CD4-positive, alpha-beta T cell treated with Interleukin-2 at 100 ng/mL for 4 hours (primary cell): Measurements from ENCODE around the gene HOXA6.

Source experiments
- DNase-seq: peaks from one replicate; pipeline ENCODE4 v3.0.0-alpha.2; 2020; ENCODE audit warnings: low spot score

The HOXA6 gene

DNA sequence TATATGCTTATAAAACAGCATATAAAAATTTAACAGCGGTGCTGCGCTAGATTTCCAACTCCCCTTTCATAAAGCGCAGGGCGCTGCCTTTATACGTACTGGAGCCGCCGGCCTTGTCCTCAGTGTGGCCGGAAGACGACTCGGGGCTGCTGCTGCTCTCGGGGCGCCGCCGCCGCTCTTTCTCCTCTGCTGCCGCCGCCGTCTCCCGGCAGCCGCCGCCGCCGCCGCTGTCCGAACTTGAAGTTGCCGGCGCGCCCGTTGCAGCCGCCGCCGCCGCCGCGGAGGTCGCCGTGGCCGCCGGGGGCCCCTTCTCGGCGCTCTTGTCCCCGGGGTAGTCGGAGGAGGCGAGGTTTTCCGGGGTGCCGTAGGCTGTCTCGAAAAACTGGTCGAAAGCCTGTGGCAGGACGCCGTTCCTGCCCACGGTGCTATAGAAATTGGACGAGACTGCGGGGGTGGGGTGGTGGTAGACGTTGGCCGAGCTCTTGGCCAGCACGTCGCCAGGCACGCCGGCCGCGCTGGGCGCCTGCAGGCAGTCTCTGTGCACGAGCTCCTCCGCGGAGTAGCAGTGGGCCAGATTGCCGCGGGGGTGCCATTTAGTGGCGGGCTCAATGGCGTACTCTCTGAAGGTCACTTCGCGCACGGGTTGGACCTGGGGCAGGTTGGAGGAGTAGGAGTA lies 36.9 kb upstream of the HOXA6 start:
- no peak for DNase-seq

GRCh38 chr7:27183682-27184336 lies 36.2 kb upstream of the HOXA6 start:
- DNase-seq = no peak

- no peak for DNase-seq
Observed at GRCh38 chr7:27182861-27183681, 35.5 kb upstream of the HOXA6 start.

GRCh38 chr7:27182285-27182841 lies 34.8 kb upstream of the HOXA6 start:
- DNase-seq = no peak

DNA sequence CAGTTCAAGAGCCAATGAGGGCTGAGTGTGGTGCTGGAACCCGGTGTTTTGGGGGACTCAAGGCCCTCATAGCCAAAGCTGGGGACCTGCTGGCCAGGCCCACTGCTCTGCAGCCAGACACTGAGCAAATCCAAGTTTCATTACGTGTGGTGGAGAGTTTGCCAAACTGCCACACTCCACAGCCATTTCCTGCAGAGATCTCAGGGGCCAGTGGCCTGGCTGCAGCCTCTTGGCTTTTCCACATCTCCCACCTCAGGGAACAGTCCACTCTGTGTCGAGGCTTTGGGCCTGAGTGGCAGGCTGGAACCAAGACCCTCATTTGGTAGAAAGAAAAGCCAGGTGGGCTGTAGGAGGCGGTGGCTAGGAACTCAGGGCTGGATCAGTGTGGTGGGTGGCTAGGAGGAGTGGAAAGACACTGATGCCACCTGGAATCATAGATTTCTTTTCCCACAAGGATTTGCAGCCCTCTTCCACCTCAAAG lies 34.3 kb upstream of the HOXA6 start:
- no peak for DNase-seq

- DNase-seq = no peak
Observed at GRCh38 chr7:27180431-27181420, 33.2 kb upstream of the HOXA6 start.

DNA sequence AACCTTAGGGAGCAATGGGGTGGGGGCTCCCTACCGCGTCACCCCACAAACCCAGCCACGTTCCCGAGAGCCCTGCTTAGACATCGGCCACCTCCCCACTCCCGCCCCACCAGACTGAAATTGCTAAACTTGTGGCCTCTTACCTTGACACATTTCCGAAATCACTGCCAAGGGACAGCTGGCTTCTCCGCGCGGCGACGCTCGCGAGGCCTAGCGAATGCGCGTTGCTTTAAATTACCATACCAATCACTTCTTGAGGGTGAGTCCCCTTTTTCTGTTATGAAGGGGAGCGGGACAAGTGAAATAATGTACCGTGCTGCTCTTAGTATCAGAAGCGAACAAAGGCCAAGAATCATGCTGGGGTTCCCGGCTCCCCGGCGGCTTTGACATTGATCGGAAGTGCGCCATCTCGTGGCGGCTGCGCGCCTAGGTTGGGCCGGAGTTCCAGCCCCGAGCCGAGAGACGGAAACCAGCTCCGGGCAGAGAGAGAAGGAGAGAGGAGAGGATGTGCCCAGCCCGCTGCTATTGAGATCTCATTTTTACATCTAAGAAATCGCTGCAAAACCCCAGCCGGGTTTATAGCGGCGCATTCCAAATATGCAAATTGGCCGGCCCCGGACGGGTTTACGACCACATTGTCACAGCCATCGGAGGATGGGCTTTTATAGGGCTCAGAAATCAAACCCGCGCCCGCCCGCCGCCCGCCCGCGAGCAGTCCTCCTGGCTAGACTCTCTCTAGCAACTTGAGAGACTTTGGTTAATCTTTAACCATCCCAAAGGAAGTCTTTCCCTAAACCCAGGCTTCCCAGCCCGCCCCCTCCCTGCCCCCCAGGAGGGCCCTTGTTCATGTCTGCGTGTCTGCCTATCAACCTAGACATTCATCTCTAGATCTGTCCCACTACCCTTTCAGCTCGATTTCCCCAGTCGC lies 32.2 kb upstream of the HOXA6 start:
- peak; percentile 53 for DNase-seq

GRCh38 chr7:27179030-27179429 lies 31.5 kb upstream of the HOXA6 start:
- DNase-seq = no peak

- DNase-seq = no peak
Observed at GRCh38 chr7:27178366-27178765, 30.8 kb upstream of the HOXA6 start.

GRCh38 chr7:27177795-27178320 lies 30.3 kb upstream of the HOXA6 start:
- no peak for DNase-seq

- no peak for DNase-seq
Observed at GRCh38 chr7:27176962-27177794, 29.6 kb upstream of the HOXA6 start.

DNA sequence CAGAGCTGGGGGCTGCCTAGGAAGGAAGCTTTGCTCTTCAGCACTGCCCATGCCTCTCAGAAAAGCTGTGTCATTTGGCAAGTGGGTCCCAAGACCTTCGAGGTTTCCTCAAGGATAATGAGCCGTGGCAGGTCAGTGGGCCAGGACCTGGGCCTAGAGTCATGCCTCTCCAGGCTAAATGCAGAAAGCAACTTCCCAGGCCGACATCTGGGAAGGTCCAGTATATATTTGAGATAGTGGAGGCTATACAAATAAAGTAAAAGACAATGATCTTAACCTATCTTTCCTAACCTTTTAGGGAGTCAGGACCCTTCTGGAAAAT lies 28.9 kb upstream of the HOXA6 start:
- no peak for DNase-seq

DNA sequence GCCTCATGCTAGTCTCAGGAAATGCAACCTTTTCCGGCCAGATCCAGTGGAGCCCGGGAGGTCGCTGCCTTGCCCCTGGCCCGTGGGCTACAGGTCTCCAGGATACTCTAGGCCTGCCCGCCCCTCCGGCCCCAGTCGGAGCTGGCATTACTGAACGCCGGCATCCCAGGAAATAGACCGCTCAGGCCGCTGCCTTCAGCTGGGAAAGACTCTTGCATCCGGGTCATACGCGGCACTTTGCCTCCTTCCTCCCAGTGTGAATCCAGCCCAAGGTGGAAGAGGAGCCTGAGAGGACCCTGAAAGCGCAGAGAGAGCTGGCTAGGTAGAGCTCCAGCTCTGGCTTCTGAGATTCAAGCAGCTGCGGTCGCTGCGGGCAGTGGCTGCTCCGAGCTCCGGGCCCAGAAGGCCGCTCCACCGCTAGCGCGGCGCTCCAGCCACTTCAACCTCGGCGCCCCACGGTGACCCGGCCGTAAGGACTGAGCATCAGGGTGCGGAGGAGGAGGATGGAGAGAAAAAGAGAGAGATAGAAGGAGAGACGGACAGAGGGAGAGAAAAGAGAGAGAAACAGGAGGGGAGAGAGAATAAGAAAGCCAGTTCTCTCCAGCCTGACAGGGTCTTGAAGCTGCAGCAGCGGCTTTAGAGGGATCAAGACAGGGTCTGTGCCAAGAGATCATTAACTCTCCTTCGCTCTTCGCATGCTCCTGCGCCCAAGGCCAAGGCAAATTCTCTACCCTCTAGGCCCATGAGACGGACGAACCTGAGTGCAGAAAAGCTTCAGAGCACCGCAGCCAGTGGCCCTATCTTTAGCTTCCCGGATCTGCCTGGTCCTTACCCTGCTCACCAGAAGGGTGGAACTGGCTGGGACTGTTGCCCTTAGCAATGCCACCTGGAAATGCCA lies 28.3 kb upstream of the HOXA6 start:
- DNase-seq = no peak

GRCh38 chr7:27174874-27175625 lies 27.5 kb upstream of the HOXA6 start:
- no peak for DNase-seq

DNA sequence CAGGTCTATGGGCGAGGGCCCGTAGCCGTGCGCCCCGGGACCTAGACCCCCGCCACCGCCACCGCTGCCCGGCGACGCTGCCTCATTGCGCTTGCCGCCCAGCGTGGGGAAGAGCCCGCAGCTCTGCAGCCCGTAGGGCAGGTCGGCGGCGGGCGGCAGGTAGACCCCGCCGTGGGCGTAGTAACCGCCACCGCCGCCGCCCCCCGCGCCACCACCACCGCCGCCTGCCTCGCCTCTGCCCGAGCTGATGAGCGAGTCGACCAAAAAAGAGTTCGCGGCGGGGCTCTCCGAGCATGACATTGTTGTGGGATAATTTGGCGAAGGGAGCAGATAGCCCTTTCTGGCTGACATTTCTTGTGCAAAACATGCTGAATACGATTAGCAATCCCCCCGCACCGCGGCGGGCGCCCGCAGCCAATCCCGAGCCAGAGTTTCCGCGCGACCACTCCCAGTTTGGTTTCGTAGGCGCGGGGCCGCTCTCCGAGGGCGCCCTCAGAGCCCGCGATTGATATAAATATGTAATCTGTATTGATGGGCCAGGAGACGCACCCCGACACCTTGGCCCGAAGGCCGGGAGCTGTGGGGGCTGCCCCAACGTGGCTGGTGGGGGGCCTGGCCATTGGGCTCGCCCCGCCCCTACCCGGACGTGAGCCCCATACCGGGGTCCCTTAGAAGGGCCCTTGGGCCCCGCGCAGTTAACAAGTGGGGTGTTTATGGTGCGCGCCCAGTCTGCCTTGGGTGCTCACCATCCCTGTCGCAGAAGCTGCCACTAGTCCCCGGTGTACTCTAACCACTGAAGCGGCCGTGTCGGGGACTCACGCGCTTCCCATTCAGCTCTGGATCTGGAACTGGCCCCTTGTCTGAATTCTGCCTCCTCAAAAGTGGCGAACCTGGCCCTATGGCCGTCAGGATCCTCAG lies 26.6 kb upstream of the HOXA6 start, which contains the start of gene HOXA10:
Gene HOXA10 (minus strand): TSS at position 365 of the 918 bp plus-strand sequence. CDS start 14 bp downstream, at position 351.
- DNase-seq = no peak

GRCh38 chr7:27173511-27173955 lies 26.0 kb upstream of the HOXA6 start:
- no peak for DNase-seq
